HUES64 (cell line): ENCODE results near the gene NRSN1.

Experiments
- H3K27ac ChIP-seq: 2 replicates; pipeline ENCODE4 v1.7.0; 2013; ENCODE audit warnings: low read depth, low read length, inconsistent platforms
- H3K27me3 ChIP-seq: 2 replicates; pipeline ENCODE4 v1.6.1; 2013; ENCODE audit warnings: mild to moderate bottlenecking, low read length; ENCODE audit not compliant: insufficient read depth
- H3K36me3 ChIP-seq: 2 replicates; pipeline ENCODE4 v1.6.1; 2013; ENCODE audit warnings: mild to moderate bottlenecking, low read length; ENCODE audit not compliant: insufficient read depth
- H3K4me1 ChIP-seq: 2 replicates; pipeline ENCODE4 v1.6.1; 2013; ENCODE audit warnings: mild to moderate bottlenecking, low read length, moderate library complexity; ENCODE audit not compliant: insufficient read depth
- H3K4me3 ChIP-seq: 2 replicates; pipeline ENCODE4 v1.5.1; 2013; ENCODE audit warnings: mild to moderate bottlenecking, low read length, moderate library complexity
- H3K9ac ChIP-seq: 2 replicates; pipeline ENCODE4 v1.6.1; 2013; ENCODE audit warnings: mild to moderate bottlenecking, low read depth, low read length
- H3K9me3 ChIP-seq: 2 replicates; pipeline ENCODE4 v1.6.1; 2013; ENCODE audit warnings: low read depth, low read length; ENCODE audit not compliant: insufficient read depth
- WGBS: fragments of 150-250, 120-280 bp; methylation state at CpG from one replicate; pipeline ENCODE4 v1.1.7; 2013; ENCODE audit warnings: missing lambda C conversion rate; 5-methylcytosine and 5-hydroxymethylcytosine counted together

Gene NRSN1

DNA sequence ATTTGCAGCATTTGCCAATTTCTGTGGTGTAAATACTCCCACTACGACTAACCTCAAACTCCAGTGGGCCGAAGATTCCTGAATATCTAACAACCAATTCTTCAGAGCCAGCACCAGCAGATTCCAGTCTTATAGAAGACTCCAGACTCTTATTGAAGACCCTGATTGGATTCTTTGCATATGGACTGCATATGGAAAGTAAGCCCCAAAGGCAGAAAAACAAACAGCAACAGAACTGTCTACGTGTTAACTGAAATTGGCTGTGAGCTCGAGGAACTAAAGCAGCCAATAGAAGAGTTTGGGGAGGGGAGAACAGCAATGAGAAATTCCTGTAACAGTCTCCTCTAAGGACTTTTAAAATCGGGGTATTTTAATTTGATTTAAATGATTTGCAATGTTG is 19.7 kb upstream of the NRSN1 start:
- Histone ChIP-seq H3K27ac (no peak overlapping the region), H3K36me3 (no peaks in the 10 kb centered on the region), H3K4me3 (no peak overlapping the region), H3K9me3 (no peaks in the 10 kb centered on the region), H3K9ac (no peak overlapping the region), H3K27me3 (no peaks in the 10 kb centered on the region), H3K4me1 (no peaks in the 10 kb centered on the region)
- WGBS, result 88% methylated on average over 5 of the region's 5 CpGs

DNA sequence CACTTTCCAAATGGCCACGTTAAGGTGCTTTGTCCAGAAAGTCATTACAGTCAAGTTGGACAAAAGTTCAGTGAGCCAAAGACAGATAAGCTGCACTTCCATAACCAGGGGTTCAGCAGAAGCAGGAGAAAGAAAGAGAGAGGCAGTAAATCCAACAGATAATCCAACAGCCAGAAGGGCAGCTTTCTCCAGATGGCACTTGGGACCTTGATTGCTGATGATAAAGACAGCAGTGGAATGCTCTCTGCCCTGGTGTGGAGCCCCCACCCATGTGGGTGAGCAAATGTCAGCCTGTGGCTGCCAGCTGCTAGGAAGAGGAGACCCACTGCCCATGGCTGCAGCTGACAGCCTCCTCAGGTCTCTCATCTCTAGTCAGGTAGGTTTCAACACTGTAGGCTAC is 18.7 kb upstream of the NRSN1 start:
- H3K4me1 ChIP-seq, result no peaks in the 10 kb centered on the region
- H3K9ac ChIP-seq, result no peak overlapping the region
- 97% methylated on average over 1 of the region's 1 CpG for WGBS

DNA sequence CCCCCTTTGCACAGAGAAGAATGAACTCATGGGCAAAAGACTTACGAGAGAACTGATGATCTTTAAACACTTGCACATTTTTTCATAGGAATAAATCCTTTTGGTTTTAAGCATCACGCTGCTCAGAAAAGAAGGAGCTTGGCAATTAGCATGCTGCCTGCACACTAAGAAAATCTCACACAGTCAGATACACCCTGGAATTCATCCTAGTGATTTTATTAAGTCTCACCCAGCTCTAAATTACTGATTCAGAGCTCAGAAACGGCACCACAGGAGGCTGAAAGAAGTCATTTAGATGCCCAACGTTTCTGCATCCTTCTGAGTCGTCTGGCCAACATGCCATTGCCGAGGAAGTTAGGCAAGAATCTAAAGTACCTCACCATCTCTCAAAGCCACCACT is 18.0 kb upstream of the NRSN1 start:
- H3K27me3 ChIP-seq, result no peaks in the 10 kb centered on the region
- H3K4me1 ChIP-seq, result no peaks in the 10 kb centered on the region
- no peak overlapping the region for H3K4me3 ChIP-seq
- H3K9ac ChIP-seq, result no peak overlapping the region
- H3K27ac ChIP-seq, result no peak overlapping the region
- H3K36me3 ChIP-seq, result no peaks in the 10 kb centered on the region
- no peaks in the 10 kb centered on the region for H3K9me3 ChIP-seq
- WGBS, result 88% methylated on average over 6 of the region's 6 CpGs

More for the DNA sequence above, 18.7 kb upstream of the NRSN1 start:
- no peak overlapping the region for H3K27ac ChIP-seq
- no peak overlapping the region for H3K4me3 ChIP-seq
- no peaks in the 10 kb centered on the region for H3K27me3 ChIP-seq
- H3K9me3 ChIP-seq, result no peaks in the 10 kb centered on the region
- H3K36me3 ChIP-seq, result no peaks in the 10 kb centered on the region

DNA sequence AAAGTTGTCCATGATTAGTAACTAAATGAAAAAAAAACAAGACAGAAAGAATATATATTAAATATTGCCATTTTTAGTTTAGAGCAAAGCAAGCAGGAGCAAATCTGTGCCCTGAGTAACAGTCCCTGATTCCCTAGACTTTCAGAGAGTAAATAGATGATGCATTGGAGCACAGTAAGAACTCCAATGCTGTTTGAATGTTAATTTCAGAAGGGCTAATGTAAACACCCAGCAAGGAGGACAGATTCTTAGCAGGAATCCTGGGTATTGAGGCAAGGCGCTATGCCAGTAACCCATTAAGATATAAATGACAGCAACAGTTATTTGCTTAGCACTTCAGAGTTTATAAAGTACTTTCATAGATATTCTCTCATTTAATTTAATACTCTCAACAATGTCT is 15.6 kb upstream of the NRSN1 start:
- H3K4me1 ChIP-seq, result no peaks in the 10 kb centered on the region
- no peaks in the 10 kb centered on the region for H3K27me3 ChIP-seq
- 0% methylated on average over 1 of the region's 1 CpG for WGBS
- no peak overlapping the region for H3K9ac ChIP-seq
- H3K27ac ChIP-seq, result no peak overlapping the region
- H3K36me3 ChIP-seq, result no peaks in the 10 kb centered on the region
- H3K9me3 ChIP-seq, result no peaks in the 10 kb centered on the region
- H3K4me3 ChIP-seq, result no peak overlapping the region

DNA sequence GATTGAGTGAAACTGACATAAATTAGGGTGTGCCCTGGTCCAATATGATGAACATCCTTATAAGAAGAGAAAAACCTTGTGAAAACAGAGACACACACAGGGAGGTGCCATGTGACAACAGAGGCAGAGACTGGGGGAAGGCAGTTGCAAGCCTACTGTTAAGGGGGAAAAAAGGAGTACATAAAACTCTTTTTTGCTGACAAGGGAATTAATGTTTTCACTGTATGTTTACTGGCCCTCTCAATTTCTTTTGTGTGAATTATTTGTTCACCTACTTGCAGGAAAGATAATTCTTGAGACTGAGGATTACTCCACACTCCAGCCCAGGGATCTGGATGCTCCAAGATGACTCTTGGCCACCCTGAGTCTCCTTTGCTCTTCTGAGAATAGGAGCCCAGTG is 12.1 kb upstream of the NRSN1 start:
- Histone ChIP-seq H3K4me1 (no peaks in the 10 kb centered on the region), H3K36me3 (no peaks in the 10 kb centered on the region), H3K9me3 (no peaks in the 10 kb centered on the region), H3K27ac (no peak overlapping the region), H3K4me3 (no peak overlapping the region), H3K27me3 (no peaks in the 10 kb centered on the region), H3K9ac (no peak overlapping the region)

DNA sequence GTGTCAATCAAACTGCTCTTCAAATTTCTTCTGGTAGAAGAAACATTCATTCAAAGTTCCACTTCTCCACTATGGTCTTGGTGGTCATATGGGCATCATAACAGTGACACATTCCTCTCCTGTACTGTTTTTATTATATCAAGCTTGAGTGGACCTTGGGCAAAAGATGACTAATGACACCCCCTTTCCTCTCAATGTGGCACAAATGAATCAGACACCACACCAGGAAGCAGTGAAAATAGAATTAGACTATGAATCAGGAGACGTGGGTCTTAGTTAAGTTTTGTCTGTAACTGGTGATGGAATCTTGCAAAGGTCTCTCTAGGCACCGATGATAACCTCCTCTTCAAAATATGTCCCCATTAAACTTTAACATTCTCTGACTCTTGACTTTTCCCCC is 9.0 kb upstream of the NRSN1 start:
- Histone ChIP-seq H3K9me3 (no peaks in the 10 kb centered on the region), H3K4me3 (no peak overlapping the region), H3K27me3 (no peaks in the 10 kb centered on the region), H3K4me1 (no peaks in the 10 kb centered on the region; the same call in 1 of the 2 replicates), H3K27ac (no peak overlapping the region), H3K36me3 (no peaks in the 10 kb centered on the region), H3K9ac (no peak overlapping the region)
- WGBS, result no CpG with 5 or more reads among the region's 2 CpGs

DNA sequence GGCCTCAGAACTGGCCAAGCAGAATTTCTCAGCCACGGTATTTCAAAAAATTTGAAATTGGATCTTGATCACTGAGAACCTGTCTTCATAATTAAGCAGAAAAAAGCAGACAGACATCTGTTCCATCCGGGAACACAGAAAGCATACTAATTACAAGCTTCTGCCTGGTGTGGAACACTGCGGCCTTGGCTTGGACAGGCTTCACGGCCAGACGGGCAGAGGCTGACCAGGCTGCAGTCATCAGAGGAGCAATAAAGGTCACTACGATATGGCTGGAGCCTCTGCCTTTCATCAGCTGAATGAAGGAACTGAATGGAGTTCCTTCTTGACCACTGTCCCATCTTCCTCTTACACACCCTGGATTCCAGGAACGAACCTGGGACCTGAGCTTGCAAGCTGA is 3.9 kb upstream of the NRSN1 start:
- no peak overlapping the region for H3K27ac ChIP-seq

DNA sequence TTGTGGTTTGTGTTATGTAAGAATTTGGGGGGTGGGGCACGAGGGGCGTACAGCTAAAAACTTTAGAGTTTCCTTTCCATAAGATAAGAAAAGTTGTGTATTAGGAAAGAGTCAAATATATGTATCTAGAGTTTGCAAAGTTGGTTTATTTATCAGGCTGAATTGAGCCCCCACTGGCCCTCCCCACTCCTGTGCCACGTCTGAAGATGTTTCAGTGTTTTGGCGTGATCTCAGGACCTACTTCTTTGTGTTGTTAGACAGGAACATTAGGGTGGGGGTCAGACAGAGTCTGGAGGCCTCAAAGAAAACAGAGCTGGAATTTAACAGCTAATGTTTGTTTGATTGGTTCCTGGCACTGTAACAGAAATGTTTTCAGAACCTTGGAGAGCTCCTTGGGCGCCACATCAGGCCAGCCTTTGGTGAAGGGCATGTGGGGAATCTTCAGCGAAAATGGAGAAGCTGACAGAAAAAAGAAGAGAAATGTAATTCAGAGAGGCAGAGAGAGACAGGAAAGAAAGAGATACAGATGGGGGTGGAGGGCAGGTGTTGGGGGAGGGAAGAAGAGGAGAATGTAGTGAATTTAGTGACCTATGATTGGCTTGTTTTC is 674 bp downstream of the NRSN1 start:
- H3K36me3 ChIP-seq, result no peaks in the 10 kb centered on the region
- H3K9ac ChIP-seq, result no peak overlapping the region
- peaks cover 9% of the 10 kb centered on the region; the same call in 1 of the 2 replicates for H3K4me1 ChIP-seq
- H3K9me3 ChIP-seq, result no peaks in the 10 kb centered on the region
- WGBS, result 4% methylated on average over 6 of the region's 6 CpGs
- H3K27ac ChIP-seq, result no peak overlapping the region
- peaks cover 17% of the 10 kb centered on the region for H3K27me3 ChIP-seq
- H3K4me3 ChIP-seq, result peak overlapping the region; percentile 80

More for the DNA sequence above, 3.9 kb upstream of the NRSN1 start:
- H3K9ac ChIP-seq, result no peak overlapping the region
- peaks cover 17% of the 10 kb centered on the region for H3K27me3 ChIP-seq
- no peaks in the 10 kb centered on the region for H3K36me3 ChIP-seq
- no peak overlapping the region for H3K4me3 ChIP-seq
- 88% methylated on average over 7 of the region's 7 CpGs for WGBS
- H3K9me3 ChIP-seq, result no peaks in the 10 kb centered on the region
- peaks cover 9% of the 10 kb centered on the region for H3K4me1 ChIP-seq

DNA sequence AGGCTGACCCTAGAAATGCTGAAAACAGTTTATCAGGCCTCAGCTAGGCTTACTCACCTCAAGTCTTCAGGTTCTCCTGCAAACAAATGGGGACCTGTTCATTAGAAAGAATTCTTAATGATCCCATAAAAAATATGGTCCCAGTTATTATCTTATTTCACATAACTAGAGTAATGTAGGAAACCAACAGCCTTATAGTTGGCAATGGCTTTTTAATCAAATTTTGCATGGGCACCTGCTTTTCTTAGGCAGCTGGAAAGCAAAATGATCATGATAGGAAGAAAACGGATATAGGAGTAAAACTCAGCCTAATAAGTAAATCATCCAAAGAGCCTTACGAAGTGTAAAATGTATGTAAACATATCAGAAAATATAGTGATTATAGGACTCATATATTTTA is 1.3 kb downstream of the NRSN1 start:
- Histone ChIP-seq H3K9me3 (no peaks in the 10 kb centered on the region), H3K4me3 (no peak overlapping the region), H3K9ac (no peak overlapping the region), H3K27ac (no peak overlapping the region), H3K27me3 (peaks cover 17% of the 10 kb centered on the region), H3K4me1 (peaks cover 9% of the 10 kb centered on the region; the same call in 1 of the 2 replicates), H3K36me3 (no peaks in the 10 kb centered on the region)
- WGBS, result 89% methylated on average over 1 of the region's 2 CpGs

DNA sequence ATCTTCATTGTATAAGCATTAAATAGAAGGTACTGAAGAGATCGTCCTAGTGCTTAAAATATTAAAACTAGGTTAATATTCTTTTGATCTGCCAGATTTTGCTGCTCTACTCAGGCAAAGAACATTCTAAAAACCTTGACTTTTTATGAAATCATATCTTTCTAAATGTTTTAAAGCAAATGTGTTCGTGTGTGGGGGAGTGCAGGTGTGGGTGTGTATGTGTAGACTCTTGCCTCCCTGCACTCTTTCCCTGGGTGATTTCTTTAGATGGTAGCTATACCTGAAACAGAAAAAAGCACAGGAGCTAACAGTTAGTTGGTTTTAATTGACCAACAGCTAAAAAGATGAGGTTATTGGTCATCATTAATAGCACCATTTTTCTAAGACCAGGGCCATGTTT is 5.7 kb downstream of the NRSN1 start:
- Histone ChIP-seq H3K9ac (no peak overlapping the region), H3K4me3 (no peak overlapping the region), H3K9me3 (no peaks in the 10 kb centered on the region), H3K36me3 (no peaks in the 10 kb centered on the region), H3K4me1 (no peaks in the 10 kb centered on the region), H3K27ac (no peak overlapping the region), H3K27me3 (no peaks in the 10 kb centered on the region)
- 76% methylated on average over 1 of the region's 2 CpGs for WGBS

DNA sequence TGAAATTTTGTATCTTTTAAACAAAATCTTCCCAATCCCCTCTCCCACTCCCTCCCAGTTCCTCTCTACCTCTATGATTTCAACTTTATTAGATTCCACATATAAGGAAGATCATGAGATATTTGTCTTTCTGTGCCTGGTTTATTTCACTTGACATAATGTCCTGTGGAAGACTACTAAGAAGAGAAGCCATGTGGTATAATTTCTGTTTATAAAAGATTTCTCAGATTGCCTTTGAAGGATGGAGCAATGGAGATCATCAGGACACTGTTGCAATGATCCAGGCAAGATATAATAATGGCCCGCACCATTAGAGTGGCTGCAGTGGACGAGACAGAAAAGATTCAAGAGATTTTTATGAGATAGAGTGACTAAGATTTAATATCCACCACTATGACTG is 13.1 kb downstream of the NRSN1 start:
- 100% methylated on average over 2 of the region's 2 CpGs for WGBS
- Histone ChIP-seq H3K36me3 (no peaks in the 10 kb centered on the region), H3K4me3 (no peak overlapping the region), H3K4me1 (no peaks in the 10 kb centered on the region), H3K27me3 (no peaks in the 10 kb centered on the region; the same call in 1 of the 2 replicates), H3K9me3 (no peaks in the 10 kb centered on the region), H3K27ac (no peak overlapping the region), H3K9ac (no peak overlapping the region)

DNA sequence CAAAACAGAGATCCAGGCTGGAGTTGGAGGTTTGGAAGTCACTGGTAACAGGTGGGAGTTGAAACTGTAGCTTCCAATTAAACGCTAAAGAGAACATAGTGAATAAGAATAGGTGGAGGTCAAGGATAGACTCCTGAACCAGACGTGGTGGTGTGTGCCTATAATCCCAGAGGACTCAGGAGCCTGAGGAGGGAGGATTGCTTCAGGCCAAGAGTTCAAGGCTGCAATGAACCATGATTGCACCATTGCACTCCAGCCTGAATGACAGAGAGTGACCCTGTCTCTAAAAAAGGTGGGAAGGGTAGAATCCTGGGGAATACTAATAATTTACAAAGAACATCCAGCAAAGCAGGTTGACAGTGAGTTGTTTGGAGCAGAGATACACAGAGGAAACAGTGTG is 13.6 kb downstream of the NRSN1 start:
- H3K9me3 ChIP-seq, result no peaks in the 10 kb centered on the region
- H3K4me3 ChIP-seq, result no peak overlapping the region
- H3K36me3 ChIP-seq, result no peaks in the 10 kb centered on the region
- no peaks in the 10 kb centered on the region; the same call in 1 of the 2 replicates for H3K27me3 ChIP-seq
- WGBS, result 83% methylated on average over 2 of the region's 2 CpGs
- H3K4me1 ChIP-seq, result no peaks in the 10 kb centered on the region
- H3K27ac ChIP-seq, result no peak overlapping the region
- no peak overlapping the region for H3K9ac ChIP-seq
